DMS114 treated with DMSO at 0.1 percent for 48 hours (cell line): ENCODE results near the gene AHNAK.
"Not testable (repeated sequence)": the region's sequence is repeated elsewhere in the genome, so short reads cannot be mapped to it uniquely, and the experiment has no call there.

Experiments
- DNase-seq: peaks from one replicate; lab custom pipeline; 2025; ENCODE audit not compliant: unreplicated experiment; lab: John Stamatoyannopoulos, UW

The AHNAK gene

GRCh38 chr11:62390237-62390636 lies 156.4 kb downstream of the AHNAK start:
- no peak for DNase-seq

GRCh38 chr11:62388999-62389398 lies 157.6 kb downstream of the AHNAK start:
- DNase-seq = no peak

GRCh38 chr11:62387381-62387780 lies 159.2 kb downstream of the AHNAK start:
- no peak for DNase-seq

GRCh38 chr11:62386083-62386482 lies 160.5 kb downstream of the AHNAK start:
- not testable (repeated sequence) for DNase-seq

GRCh38 chr11:62383822-62384221 lies 162.8 kb downstream of the AHNAK start:
- DNase-seq = no peak
